RWPE2 (cell line): Measurements from ENCODE around the gene SLC39A8.

Source experiments
- ATAC-seq: fragments of 200-7000 bp; cut with Tn5 transposase; 3 replicates; pipeline ENCODE4 v1.9.1; 2021; ENCODE audit warnings: low read depth
- DNase-seq: peaks from one replicate; pipeline ENCODE4 v3.0.0-alpha.2; 2020; ENCODE audit warnings: low spot score
- H3K27ac ChIP-seq: fragments of 450-650 bp; 2 replicates; pipeline ENCODE4 v1.5.1; 2017; ENCODE audit warnings: mild to moderate bottlenecking; ENCODE audit not compliant: poor library complexity, severe bottlenecking
- H3K27me3 ChIP-seq: fragments of 250-450 bp; sonication (Bioruptor Pico); 2 replicates; pipeline ENCODE4 v1.5.1; 2021; ENCODE audit warnings: mild to moderate bottlenecking, moderate library complexity; ENCODE audit not compliant: insufficient read depth, poor library complexity, severe bottlenecking
- H3K36me3 ChIP-seq: fragments of 250-450 bp; sonication (Bioruptor Pico); 2 replicates; pipeline ENCODE4 v1.5.1; 2020; ENCODE audit warnings: low read depth, mild to moderate bottlenecking, moderate library complexity
- H3K4me1 ChIP-seq: fragments of 250-450 bp; sonication (Bioruptor Pico); 2 replicates; pipeline ENCODE4 v1.5.1; 2021; ENCODE audit warnings: mild to moderate bottlenecking, moderate library complexity; ENCODE audit not compliant: insufficient read depth, poor library complexity, severe bottlenecking
- H3K4me3 ChIP-seq: fragments of 250-450 bp; sonication (Bioruptor Pico); 2 replicates; pipeline ENCODE4 v1.5.1; 2021; ENCODE audit warnings: mild to moderate bottlenecking, moderate library complexity; ENCODE audit not compliant: severe bottlenecking
- H3K9me3 ChIP-seq: fragments of 250-450 bp; sonication (Bioruptor Pico); 2 replicates; pipeline ENCODE4 v1.5.1; 2021; ENCODE audit warnings: mild to moderate bottlenecking, moderate library complexity; ENCODE audit not compliant: severe bottlenecking
- CTCF ChIP-seq: fragments of 450-650 bp; IDR thresholded peaks from one replicate; pipeline ENCODE4 v1.5.1; 2017; ENCODE audit warnings: mild to moderate bottlenecking, moderate library complexity; ENCODE audit not compliant: poor library complexity, severe bottlenecking

SLC39A8 gene

GRCh38 chr4:102321260-102321995 lies 23.9 kb downstream of the SLC39A8 start:
- ATAC-seq: no peak
- no peak for DNase-seq
- no peaks in the 10 kb centered on the region for H3K9me3 ChIP-seq
- H3K27ac ChIP-seq: no peak overlapping the region
- H3K4me1 ChIP-seq: no peaks in the 10 kb centered on the region
- H3K4me3 ChIP-seq: no peak overlapping the region
- H3K27me3 ChIP-seq: no peaks in the 10 kb centered on the region
- H3K36me3 ChIP-seq: no peaks in the 10 kb centered on the region
- TF ChIP-seq CTCF: no peak

- H3K36me3 ChIP-seq: no peaks in the 10 kb centered on the region
- no peak for DNase-seq
- H3K4me3 ChIP-seq: no peak overlapping the region
- no peaks in the 10 kb centered on the region for H3K9me3 ChIP-seq
- H3K4me1 ChIP-seq: no peaks in the 10 kb centered on the region
- no peaks in the 10 kb centered on the region for H3K27me3 ChIP-seq
- H3K27ac ChIP-seq: no peak overlapping the region
- ATAC-seq: no peak
- no peak for TF ChIP-seq CTCF
These were observed 25.7 kb downstream of the SLC39A8 start for GRCh38 chr4:102319594-102319993.

GRCh38 chr4:102318526-102318925 lies 26.8 kb downstream of the SLC39A8 start:
- H3K4me1 ChIP-seq: no peaks in the 10 kb centered on the region
- H3K27ac ChIP-seq: no peak overlapping the region
- no peaks in the 10 kb centered on the region for H3K27me3 ChIP-seq
- no peaks in the 10 kb centered on the region for H3K9me3 ChIP-seq
- DNase-seq: no peak
- TF ChIP-seq CTCF: no peak
- H3K36me3 ChIP-seq: no peaks in the 10 kb centered on the region
- no peak overlapping the region for H3K4me3 ChIP-seq
- ATAC-seq: no peak

- Histone ChIP-seq H3K4me3 (no peak overlapping the region), H3K4me1 (no peaks in the 10 kb centered on the region), H3K36me3 (no peaks in the 10 kb centered on the region), H3K27ac (no peak overlapping the region), H3K27me3 (no peaks in the 10 kb centered on the region), H3K9me3 (no peaks in the 10 kb centered on the region)
- ATAC-seq (no peak), DNase-seq (no peak)
- no peak for TF ChIP-seq CTCF
These were observed 27.2 kb downstream of the SLC39A8 start for GRCh38 chr4:102318105-102318504.

- Histone ChIP-seq H3K36me3 (no peaks in the 10 kb centered on the region), H3K27ac (no peak overlapping the region), H3K27me3 (no peaks in the 10 kb centered on the region), H3K4me3 (no peak overlapping the region), H3K9me3 (no peaks in the 10 kb centered on the region), H3K4me1 (no peaks in the 10 kb centered on the region)
- no peak for TF ChIP-seq CTCF
- ATAC-seq: no peak
- DNase-seq: no peak
These were observed 27.8 kb downstream of the SLC39A8 start for GRCh38 chr4:102317459-102317858.
